ENCODE data around the gene ASB9. TPM values are rescaled to one million over a fixed set of nuclear protein-coding genes. Genes with fewer than 3 reads are reported as not detected.
A peak's percentile ranks its signal among the peaks of the same experiment; 100 is the strongest.
"Not testable (repeated sequence)": the region's sequence is repeated elsewhere in the genome, so short reads cannot be mapped to it uniquely, and the experiment has no call there.

Gene ASB9
- total RNA-seq, 2 experiments from 2014 or later, result 0.14 to 0.32 TPM

DNA sequence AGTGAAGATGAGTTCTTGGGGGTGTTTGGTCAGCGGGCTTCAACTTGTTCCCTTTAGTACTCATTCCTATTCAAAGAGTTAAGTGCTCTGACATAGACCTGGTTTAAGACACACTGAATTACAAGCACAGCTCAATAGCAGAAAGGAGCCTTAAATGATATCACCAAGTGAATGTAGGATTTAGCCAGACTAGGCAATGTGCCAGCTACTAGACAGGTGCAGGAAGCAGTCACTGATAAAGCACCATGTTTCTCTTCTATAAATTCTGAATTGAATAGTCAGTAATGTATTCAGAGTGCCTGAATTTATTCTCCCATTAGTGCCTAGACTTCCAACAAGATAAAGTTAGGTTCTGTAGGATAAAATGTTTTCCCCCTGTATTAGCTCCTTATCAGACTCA is 63.6 kb downstream of the ASB9 start:
- H3K9me3 Mint-ChIP-seq (ENCODE audit: low read depth), result no peaks in the 10 kb centered on the region
- intact Hi-C loops (cut with DNase I, micrococcal nuclease), result loop anchor here in 1 of 2 experiments (10.0 kb wide), 1 partner anchor 172 kb away; no protein-coding TSS in a partner anchor
- H3K36me3 Mint-ChIP-seq (ENCODE audit: low read depth), result no peaks in the 10 kb centered on the region
- no peak overlapping the region for H3K27ac Mint-ChIP-seq
- H3K4me1 Mint-ChIP-seq, result peaks cover 41% of the 10 kb centered on the region
- H3K27me3 Mint-ChIP-seq, result peaks cover 7% of the 10 kb centered on the region
- ATAC-seq (no peak), DNase-seq (no peak)
- ChIA-PET POLR2A (no interaction called here), CTCF (interaction anchor here (1.0 kb wide), 1 partner anchor 63 kb away, joined by 4 read pairs; no protein-coding TSS in a partner anchor)
- H3K4me3 Mint-ChIP-seq, result no peak overlapping the region

DNA sequence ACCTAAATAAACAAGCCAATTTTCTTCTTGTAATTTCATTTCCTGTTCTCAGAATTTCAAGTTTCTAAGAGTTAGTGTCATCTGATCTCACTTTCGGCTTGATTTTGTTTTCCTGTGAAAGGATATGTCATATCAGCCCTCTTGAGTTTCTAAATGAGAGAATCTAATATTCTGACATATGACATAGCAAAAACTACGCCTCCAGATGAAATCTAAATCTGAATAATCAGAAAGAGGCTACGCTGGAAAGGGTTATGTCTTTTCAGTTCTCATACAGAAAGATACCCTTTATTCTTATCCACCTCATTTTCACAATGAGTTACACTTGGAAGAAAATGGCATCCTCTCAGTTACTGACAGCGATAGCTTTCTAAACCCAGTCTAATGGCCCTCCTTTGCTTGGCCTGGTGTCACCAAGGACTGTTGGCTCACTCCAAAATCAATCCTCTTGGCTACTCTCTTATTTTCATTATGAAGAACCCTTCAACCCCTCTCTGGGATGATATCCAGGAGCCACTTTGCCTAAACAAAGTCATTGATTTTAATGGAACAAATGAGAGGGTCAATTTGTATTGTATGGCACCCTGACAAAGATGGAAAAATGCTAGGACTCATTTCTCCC is 65.6 kb downstream of the ASB9 start:
- ChIA-PET CTCF (interaction anchor here (0.7 kb wide), 1 partner anchor 1469 kb away, joined by 3 read pairs; the partner anchor contains the start of gene OFD1), POLR2A (no interaction called here)
- peaks cover 10% of the 10 kb centered on the region for H3K27me3 Mint-ChIP-seq
- no peaks in the 10 kb centered on the region for H3K9me3 Mint-ChIP-seq (ENCODE audit: low read depth)
- no peak overlapping the region for H3K4me3 Mint-ChIP-seq
- H3K36me3 Mint-ChIP-seq (ENCODE audit: low read depth), result no peaks in the 10 kb centered on the region
- peaks cover 42% of the 10 kb centered on the region for H3K4me1 Mint-ChIP-seq
- ATAC-seq (peak; percentile 77), DNase-seq (peak; percentile 5)
- intact Hi-C loops (cut with DNase I, micrococcal nuclease), result loop anchor here (1.0 to 10.0 kb wide), 6 partner anchors 39 to 707 kb away; no protein-coding TSS in a partner anchor
- H3K27ac Mint-ChIP-seq, result peak overlapping the region; percentile 37

DNA sequence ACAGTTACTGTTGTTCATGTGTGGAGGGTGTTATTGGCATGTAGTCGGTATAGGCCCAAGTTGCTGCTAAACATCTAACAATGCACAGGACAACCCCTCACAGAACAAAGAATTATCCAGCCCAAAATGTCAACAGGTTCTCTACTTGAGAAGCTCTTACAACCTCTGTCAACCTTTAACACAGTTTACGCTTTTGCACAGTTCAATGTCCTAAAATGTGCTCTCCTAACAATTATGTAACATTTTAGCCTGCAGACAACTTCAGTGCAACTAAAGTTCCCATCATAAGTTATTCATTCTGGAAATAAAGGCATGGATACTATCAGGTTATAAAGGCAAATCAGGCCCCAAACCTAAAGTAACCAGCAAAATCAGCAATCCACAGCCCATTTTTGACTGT is 66.2 kb downstream of the ASB9 start:
- POLR2A ChIA-PET, result no interaction called here
- H3K27ac Mint-ChIP-seq, result no peak overlapping the region

DNA sequence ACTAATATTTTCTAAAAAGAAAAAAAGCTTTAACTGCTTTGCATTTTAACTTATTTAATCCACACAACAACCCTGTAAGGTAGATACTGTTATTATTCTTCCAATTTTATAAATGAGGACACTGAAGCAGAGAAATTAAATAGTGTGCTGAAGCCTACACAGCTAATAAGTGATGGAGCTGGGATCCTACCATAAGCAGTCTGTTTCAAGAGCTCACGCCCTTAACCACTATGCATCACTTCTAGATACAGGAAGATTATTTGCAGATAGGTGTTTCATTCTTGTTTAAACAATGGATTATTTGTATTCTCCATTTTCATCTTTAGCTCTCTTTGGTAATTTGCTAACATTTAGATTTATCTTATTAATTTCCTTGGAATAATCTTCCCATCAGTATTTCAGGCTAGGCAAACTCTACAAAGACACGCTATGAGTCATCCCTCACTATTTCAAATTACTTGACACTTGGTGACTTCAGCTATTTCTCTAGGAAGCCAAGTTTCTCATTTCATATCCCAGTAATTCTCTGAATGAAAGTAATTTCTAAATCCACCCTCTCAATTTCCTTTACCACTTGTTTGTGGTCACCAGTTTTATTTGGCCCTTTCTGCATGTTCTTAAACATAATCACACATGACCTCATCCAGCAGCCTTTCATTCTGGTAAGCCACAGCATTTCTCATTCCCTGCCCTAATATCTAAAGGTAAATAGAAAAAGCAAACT is 67.3 kb downstream of the ASB9 start:
- ATAC-seq (peak; percentile 45), DNase-seq (no peak)
- ChIA-PET CTCF (interaction anchor here (1.1 kb wide), 1 partner anchor 51 kb away, joined by 5 read pairs; no protein-coding TSS in a partner anchor), POLR2A (no interaction called here)
- Mint-ChIP-seq H3K4me1 (peaks cover 42% of the 10 kb centered on the region), H3K27me3 (peaks cover 8% of the 10 kb centered on the region), H3K27ac (no peak overlapping the region), H3K4me3 (no peak overlapping the region), H3K36me3 (ENCODE audit: low read depth) (no peaks in the 10 kb centered on the region), H3K9me3 (ENCODE audit: low read depth) (no peaks in the 10 kb centered on the region)
- intact Hi-C loops (cut with DNase I, micrococcal nuclease), result loop anchor here (2.0 to 10.0 kb wide), 7 partner anchors 44 to 1174 kb away; partner anchors contain the start of gene GEMIN8 (in 1 of the 2)

More for the DNA sequence above, 66.2 kb downstream of the ASB9 start:
- Mint-ChIP-seq H3K4me1 (peaks cover 45% of the 10 kb centered on the region), H3K4me3 (no peak overlapping the region), H3K9me3 (ENCODE audit: low read depth) (no peaks in the 10 kb centered on the region), H3K36me3 (ENCODE audit: low read depth) (no peaks in the 10 kb centered on the region), H3K27me3 (peaks cover 10% of the 10 kb centered on the region)
- DNase-seq (no peak), ATAC-seq (no peak)
- intact Hi-C loops (cut with DNase I, micrococcal nuclease), result loop anchor here (1.0 to 10.0 kb wide), 9 partner anchors 40 to 1175 kb away; partner anchors contain the start of gene GEMIN8 (in 1 of the 2)
- CTCF ChIA-PET, result no interaction called here

DNA sequence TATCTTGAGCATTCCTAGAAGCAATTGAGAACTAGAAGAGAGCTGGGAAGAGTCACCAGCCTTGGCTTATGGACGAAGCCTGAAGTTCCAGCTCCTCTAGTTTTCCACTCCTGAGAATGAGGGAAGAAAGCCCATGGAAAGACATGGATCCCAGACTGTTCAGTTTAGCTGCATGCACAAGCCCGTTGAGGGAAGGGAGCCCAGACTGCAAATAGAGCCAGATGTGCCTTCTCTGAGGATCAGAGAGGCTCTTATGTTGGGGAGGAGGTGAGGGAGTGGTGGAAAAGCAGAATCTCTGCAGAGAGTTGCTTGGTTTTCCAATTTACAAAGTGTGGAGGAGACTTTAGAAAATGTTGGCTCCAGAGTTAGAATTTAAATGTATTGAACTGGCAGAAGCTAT is 69.0 kb downstream of the ASB9 start:
- H3K27ac Mint-ChIP-seq, result no peak overlapping the region

DNA sequence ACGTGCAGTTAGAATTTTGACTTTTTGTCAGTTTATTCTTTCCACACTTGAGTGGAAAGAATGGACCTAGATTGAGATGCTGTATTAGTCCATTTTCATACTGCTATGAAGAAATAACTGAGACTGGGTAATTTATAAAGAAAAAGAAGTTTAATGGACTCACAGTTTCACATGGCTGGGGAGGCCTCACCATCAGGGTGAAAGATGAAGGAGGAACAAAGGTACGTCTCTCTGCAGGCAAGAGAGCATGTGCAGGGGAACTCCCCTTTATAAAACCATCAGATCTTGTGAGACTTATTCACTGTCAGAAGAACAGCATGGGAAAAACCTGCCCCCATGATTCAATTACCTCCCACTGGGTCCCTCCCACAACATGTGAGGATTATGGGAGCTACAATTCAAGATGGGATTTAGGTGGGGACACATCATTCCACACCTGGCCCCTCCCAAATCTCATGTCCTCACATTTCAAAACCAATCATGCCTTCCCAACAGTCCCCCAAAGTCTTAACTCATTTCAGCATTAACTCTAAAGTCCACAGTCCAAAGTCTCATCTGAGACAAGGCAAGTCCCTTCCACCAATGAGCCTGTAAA is 71.2 kb downstream of the ASB9 start:
- H3K36me3 Mint-ChIP-seq (ENCODE audit: low read depth); ATAC-seq; CTCF ChIA-PET; POLR2A ChIA-PET; H3K27me3 Mint-ChIP-seq; intact Hi-C loops (cut with DNase I, micrococcal nuclease); H3K4me3 Mint-ChIP-seq; H3K9me3 Mint-ChIP-seq (ENCODE audit: low read depth); H3K27ac Mint-ChIP-seq; DNase-seq: not testable (repeated sequence)
- H3K4me1 Mint-ChIP-seq, result peaks cover 21% of the 10 kb centered on the region

More for the DNA sequence above, 69.0 kb downstream of the ASB9 start:
- H3K4me3 Mint-ChIP-seq, result no peak overlapping the region
- CTCF ChIA-PET, result no interaction called here
- ATAC-seq (no peak), DNase-seq (no peak)
- intact Hi-C loops (cut with DNase I, micrococcal nuclease), result loop anchor here (5.0 to 10.0 kb wide), 3 partner anchors 166 to 704 kb away; no protein-coding TSS in a partner anchor
- peaks cover 6% of the 10 kb centered on the region for H3K27me3 Mint-ChIP-seq
- H3K9me3 Mint-ChIP-seq (ENCODE audit: low read depth), result no peaks in the 10 kb centered on the region
- H3K36me3 Mint-ChIP-seq (ENCODE audit: low read depth), result no peaks in the 10 kb centered on the region
- POLR2A ChIA-PET, result no interaction called here
- peaks cover 35% of the 10 kb centered on the region for H3K4me1 Mint-ChIP-seq

DNA sequence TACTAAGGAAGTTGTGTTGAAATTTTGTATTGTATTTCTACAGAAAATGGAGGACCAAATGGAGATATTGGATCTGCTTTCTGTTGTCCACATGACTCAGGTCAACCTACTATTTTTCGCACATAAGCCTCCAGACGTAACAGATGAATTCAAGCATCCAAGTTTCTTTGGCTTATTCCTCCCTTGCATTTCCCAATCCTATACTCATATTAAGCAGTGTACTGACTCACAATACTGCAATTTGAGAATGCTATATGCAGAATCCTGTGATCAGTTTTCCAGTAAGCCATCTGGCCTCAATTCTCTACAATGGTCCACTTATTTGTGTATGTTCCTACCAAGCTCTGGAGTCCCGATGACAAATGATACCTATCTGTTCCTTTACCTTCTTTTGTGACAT is 75.7 kb downstream of the ASB9 start:
- no peak for DNase-seq
- ATAC-seq, result no peak
- POLR2A ChIA-PET, result no interaction called here
- Mint-ChIP-seq H3K9me3 (ENCODE audit: low read depth) (no peaks in the 10 kb centered on the region), H3K27ac (no peak overlapping the region), H3K27me3 (peaks cover 2% of the 10 kb centered on the region), H3K4me1 (peaks cover 3% of the 10 kb centered on the region), H3K4me3 (no peak overlapping the region), H3K36me3 (ENCODE audit: low read depth) (no peaks in the 10 kb centered on the region)
- CTCF ChIA-PET, result interaction anchor here (0.7 kb wide), 1 partner anchor 1979 kb away, joined by 3 read pairs; no protein-coding TSS in a partner anchor
- intact Hi-C loops (cut with DNase I, micrococcal nuclease), result no loop called here

Other genes with a start within 250 kb of the ASB9 start
- not detected for gene ASB11, start 45.6 kb upstream of the ASB9 start, total RNA-seq
- gene PIGA, start 65.4 kb upstream of the ASB9 start, total RNA-seq, result 10 to 100 TPM; 37.2 to 37.9 TPM
- gene VEGFD, start 114.3 kb upstream of the ASB9 start, total RNA-seq, result not detected
- gene PIR, start 223.2 kb upstream of the ASB9 start, total RNA-seq, result 1 to 10 TPM; 1.4 to 2.3 TPM
- not detected for gene BMX, start 230.7 kb upstream of the ASB9 start, total RNA-seq

All from activated CD4-positive, alpha-beta T cell treated with anti-CD3 and anti-CD28 coated beads for 36 hours (primary cell).